ENCODE data around the gene LITAF.
"Not testable (repeated sequence)": the region's sequence is repeated elsewhere in the genome, so short reads cannot be mapped to it uniquely, and the experiment has no call there.

Gene LITAF

DNA sequence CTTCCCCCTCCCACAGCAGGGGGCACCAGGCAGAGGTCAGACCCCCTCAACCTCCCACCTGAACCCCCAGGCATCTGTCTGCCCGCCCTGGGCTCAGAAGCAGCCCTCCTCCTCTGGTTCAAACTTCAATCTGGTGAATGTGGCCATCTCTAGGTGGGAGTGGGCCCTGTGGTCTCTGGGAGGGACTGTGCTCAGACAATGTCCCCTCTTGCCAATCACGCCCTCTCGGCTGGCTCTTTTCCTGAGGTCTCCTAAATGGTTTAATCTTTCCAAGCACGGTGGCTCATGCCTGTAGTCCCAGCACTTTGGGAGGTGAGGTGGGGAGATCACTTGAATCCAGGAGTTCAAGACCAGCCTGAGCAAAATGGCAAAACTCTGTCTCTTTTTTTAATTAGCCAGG lies 15.2 kb downstream of the LITAF start:
- DNase-seq: no peak

DNA sequence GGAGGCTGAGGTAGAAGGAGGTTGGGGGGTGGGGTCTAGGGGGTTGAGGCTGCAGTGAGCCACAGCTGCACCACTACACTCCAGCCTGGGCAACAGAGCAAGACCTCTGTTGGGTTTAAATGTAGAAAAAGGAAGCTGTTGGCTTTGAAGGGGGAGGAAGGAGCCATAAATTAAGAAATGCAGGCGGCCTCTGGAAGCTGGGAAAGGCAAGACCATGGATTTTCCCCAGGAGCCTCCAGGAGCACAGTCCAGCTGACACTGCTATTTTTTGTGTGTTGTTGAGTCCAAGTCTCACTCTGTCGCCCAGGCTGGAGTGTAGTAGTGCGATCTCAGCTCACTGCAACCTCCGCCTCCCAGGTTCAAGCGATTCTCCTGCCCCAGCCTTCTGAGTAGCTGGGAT lies 15.9 kb downstream of the LITAF start:
- DNase-seq: no peak

DNA sequence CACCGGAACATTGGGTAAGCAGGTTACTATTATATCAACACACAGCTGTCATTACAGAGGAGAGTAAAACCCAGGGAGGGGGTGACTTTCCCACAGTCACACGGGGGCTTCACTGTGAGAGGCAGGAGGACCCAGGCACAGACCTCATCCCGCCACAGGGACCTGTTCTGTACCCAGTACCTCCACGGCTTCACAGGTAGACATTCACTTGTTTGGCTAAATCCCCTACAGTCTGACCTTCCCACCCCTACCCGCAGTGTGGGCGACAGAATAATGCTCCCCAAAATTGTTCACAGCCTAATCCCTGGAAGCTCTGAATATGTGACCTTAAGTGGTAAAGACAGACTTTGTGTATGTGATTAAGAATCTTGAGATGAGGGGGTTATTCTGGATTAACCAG lies 16.5 kb downstream of the LITAF start:
- no peak for DNase-seq

DNA sequence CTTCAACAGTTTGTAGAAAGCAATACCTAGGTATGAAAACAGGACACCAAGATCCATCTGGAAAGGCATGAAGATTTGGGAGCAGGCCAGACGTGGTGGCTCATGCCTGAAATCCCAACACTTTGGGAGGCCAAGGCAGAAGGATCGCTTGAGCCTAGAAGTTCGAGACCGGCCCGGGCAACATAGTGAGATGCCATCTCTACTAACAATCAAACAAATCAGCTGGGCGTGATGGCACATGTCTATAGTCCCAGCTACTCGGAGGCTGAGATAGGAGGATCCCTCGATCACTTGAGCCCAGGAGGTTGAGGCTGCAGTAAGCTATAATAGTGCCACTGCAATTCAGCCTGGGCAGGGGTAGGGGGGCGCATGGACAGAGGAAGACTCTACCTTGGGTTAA lies 20.3 kb downstream of the LITAF start:
- DNase-seq: no peak

GRCh38 chr16:11565665-11566064 lies 21.1 kb downstream of the LITAF start:
- DNase-seq: no peak

DNA sequence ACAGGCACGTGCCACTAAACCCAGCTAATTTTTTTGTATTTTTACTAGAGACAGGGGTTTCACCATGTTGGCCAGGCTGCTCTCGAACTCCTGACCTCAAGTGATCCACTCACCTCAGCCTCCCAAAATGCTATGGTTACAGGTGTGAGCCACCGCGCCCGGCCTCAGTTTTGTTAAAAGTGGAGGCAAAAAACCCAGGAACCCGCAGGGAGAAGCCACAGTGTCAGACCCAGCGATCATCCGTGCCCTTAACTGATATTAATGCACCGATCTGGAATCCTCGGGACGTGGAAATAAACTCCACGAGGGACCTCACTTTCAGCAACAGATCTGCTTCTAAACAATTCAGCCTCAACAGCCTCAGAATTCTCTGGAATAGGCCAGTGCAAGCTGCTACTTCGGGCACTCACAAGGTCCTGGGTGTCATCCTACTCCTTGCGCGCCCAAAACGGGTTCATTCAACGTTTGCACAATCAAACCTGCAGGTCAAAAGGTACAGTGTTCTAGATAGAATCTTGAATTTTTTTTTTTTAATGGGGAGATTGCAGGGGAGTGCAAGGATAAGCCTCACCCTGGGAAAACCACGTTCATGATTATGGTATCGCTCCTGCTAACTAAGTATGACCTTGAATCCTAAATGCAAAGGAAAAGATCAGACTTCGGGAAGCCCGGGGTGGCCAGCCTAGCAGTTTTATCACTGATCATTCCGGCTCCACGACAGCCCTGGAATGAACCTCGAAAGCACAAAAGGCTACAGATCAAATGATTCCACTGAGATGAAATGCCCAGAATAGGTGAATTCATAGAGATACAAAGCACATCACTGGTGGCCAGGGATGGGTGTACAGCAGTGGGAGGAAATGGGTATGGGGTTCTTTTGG lies 22.4 kb downstream of the LITAF start:
- no peak for DNase-seq

DNA sequence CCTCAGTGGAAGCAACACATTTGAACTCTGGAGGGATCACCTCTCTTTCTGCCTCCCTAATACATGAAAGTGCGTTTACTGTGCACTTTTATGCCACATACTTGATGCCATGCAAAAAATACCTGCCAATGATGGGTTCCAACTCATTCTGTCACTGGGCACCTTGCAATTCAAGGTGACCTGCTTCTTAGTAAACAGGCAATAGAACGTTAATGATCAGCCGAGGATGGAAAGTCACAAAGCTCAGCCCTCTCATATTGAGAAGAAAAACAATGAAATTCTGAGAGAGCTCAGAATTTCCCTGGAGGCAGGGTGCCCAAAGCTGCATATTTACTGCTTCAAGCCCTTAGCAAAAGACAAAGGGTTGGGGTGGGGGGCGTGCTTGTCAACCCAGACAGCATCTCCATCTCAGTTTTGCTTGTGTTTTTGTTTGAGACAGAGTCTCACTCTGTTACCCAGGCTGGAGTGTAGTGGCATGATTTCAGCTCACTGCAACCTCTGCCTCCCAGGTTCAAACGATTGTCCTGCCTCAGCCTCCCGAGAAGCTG lies 23.2 kb downstream of the LITAF start:
- no peak for DNase-seq

DNA sequence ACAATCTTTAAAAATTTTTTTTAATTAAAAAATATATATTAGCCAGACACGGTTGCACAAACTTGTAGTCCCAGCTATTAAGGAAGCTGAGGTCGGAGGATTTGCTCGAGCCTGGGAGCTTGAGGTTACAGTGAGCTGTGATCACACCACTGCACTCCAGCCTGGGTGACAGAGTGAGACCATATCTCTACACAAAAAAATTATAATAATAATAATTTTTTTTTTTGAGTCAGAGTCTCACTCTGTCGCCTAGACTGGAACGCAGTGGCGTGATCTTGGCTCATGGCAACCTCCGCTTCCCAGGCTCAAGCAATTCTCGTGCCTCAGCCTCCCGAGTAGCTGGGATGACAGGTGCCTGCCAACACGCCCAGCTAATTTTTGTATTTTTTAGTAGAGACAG lies 23.8 kb downstream of the LITAF start:
- DNase-seq: no peak

DNA sequence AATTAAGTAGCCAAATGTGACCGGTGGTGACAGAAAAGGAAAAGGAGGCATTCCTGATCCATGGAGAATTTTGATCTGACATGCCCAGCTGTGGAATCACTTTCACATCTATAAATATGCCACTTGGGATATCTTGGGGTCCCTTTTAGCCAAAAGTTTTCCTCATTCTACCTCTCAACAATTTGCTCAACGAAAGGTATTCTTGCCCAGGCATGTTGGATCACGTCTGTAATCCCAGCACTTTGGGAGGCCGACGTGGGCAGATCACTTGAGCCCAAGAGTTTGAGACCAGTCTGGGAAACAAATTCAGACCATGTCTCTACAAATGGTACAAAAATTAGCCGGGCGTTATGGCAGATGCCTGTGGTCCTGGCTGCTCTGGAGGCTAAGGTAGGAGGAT lies 24.3 kb downstream of the LITAF start:
- DNase-seq: no peak

GRCh38 chr16:11561856-11562255 lies 24.9 kb downstream of the LITAF start:
- DNase-seq: no peak

DNA sequence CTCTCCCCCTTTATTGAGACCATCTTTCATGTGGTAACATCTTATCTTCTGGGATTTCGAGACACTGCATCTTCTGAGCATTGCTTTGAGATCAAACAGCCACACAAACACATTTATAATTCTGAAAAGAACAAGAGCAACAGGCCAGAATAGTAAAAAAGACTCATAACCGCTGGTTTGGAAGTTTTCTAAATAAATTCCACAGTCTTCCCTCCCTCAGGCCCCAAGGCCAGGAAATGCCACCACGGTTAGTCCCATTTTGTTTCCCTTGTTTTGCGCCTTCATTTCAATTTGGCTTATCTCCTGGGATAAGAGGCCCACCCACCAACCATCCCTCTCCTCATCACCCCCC lies 25.3 kb downstream of the LITAF start:
- no peak for DNase-seq

DNA sequence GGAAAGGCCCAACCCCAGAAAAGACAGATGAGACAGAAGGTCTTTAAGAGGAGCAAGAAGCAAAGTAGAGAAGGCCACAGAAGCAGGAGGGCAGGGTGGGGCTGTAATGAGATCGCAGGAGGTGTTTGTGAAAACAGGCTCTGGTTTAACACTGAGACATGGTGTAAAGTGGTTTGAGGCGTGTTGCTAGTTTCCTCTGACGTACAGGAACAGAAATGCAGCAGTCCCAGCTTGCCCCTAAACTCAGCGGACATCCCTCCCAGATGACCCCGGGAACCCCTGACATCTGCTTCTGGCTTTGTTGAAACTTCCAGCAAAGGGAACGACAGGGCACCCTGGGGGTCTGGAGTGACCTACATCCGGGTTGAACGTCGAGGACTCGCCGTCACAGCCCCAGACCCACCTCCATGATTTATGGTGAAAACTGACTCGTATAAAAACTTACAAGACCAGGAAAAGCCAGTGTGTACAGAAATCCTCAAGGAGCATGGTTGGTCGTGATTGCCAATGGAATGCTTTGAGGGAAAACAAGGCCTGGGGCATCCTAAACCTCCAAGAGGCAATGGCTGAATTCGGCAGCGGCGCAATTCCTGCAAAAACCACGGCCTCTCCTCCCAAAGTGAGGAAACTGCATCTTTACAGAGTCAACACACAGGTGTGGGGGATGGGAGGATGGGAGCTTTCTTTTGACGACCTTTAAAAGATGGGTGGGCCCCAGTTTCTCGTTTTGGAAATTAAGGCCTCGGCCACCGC lies 25.8 kb downstream of the LITAF start:
- no peak for DNase-seq

- not testable (repeated sequence) for DNase-seq
These were observed 28.4 kb downstream of the LITAF start for GRCh38 chr16:11558308-11558823.

DNA sequence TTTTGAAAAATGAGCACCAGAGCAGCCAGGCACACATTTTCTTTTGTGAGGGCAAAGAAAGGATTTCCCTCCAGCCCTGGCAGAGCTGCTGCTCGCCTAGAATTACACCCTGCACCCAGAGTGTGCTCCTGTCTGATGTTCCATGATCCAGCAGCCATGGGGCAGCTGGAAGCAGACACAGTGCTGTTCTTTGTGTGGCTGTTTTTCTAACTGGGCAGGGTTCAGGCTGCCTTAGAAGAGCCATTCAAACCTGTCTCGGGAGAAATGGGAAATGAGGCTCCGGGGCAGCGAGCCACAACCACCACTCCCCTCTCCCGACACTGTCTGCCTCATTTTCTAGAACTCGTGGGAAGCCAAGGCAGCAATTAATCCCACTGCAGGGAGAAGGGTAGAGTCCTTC lies 28.9 kb downstream of the LITAF start:
- no peak for DNase-seq

DNA sequence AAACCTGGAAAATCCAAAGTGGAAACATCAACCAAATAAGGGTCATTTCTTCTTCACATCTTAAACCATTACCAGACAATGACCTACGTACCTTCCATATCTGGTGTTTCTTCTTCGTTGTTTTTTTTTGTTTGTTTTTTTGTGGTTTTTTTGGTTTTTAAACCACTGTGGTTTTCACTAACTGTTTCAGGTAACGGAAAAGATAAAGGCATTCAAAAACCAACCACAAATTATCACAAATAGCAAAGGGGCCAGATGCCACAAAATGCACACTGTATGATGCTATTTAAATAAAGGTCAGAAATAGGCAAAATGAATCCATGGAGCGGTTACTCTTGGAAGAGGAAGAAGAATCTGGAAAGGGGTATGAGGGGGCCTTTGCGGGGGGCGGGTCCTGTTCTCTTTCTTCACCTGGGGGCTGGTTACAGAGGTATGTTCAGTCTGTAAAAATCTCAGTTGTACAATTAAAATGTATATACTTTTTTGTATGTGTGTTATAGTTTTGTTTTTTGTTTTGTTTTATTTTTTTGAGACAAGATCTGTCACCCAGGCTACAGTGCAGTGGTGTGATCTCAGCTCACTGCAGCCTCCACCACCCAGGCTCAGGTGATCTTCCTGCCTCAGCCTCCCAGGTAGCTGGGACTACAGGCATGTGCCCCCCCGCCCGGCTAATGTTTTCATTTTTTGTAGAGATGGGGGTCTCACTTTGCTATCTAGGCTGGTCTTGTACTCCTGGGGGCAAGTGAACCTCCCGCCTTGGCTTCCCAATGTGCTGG lies 29.6 kb downstream of the LITAF start:
- no peak for DNase-seq

DNA sequence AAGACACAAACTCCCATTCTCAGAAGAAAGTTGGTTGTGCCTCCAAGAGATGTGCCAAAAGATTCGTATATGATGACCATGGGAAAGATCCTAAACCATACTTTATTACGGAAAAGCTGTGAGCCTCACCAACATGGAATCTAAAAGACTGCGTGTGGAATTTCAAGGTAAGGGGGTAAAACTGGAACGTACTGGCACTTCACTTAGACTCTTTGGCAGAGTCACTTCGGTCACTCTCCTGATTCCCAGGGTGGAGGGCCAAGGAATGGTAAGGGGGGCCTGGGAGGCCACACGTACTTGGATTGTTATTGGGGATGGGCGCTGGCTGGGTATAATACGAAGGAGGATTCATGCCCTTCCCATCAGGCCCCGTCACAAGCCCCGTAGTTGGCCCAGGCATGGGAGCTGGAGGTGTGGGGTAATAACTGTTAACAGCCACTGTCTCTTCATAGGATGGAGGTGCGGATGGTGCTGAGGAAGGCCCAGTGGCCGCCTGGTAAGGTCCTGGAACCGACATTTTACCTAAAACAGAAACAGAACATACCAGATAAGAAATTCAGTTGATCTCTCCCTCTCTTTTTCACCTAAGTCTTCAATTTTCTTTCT lies 30.4 kb downstream of the LITAF start:
- no peak for DNase-seq

DNA sequence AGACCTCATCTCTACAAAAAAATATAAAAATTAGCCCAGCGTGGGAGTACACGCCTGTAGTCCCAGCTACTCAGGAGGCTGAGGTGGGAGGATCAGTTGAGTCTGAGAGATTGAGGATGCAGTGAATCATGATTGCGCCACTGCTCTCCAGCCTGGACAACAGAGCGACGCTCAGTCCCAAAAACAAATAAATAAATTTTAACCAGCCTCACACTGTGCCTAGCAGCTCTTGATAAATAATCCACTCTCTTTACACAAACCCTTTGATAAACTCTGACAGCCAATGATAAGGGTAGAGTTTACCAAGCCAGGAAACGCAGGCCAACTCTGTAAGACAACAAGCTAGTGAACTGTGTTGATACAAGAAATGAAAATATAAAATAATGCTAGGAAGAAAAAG lies 32.7 kb downstream of the LITAF start:
- no peak for DNase-seq

- DNase-seq: no peak
These were observed 33.3 kb downstream of the LITAF start for GRCh38 chr16:11553371-11553770.

GRCh38 chr16:11552440-11552839 lies 34.3 kb downstream of the LITAF start:
- no peak for DNase-seq

DNA sequence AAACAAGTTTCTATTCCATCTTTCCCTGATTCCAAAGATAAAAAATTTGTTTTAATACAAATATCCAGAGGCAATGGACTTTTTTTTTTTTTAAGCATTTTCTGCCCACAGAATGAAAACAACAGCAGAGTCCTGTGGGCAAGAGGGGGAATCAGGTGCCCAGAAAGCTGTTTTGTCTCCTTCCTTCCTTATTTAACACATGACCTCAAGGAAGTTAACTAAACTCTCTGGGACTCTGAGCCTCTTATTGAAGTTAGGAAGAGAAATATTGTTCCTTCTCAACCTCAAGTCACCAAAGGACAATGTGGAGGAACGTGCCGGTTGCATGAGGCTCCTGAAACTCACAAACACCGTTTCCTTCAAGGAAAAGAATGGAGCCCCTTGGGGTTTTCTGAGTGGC lies 34.9 kb downstream of the LITAF start:
- DNase-seq: no peak

DNA sequence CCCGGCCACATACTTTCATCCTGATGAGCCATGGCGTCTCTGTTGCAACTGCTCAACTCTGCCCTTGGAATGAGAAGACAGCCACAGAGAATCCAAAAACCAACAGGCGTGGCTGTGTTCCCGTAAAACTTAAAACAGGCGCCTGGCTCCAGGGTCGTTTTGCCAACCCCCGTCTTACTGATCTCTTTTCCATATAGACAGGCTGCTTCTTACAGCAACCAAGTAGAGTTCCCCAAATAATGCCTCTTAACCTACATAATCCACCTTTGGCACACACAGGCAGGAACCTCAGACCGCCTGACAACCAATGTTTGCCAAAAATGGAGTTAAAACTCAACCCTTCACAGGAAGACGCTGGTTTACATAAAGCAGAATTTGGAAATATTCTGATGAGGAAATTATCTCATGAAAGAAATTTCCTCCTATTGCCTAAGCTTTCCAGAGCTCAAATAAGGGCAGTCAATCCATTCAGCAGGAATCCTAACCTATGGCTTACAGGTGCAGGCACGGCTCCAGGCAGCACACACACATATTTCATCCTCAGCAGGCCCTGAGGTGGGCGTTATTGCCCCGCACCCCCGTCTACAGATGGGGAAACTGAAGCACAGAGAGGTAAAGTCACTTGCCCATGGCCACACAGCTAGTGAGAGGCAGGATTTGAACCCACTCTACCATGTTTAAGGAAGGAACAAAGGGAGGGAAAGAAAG lies 35.8 kb downstream of the LITAF start:
- no peak for DNase-seq

Measured in DMS79 (cell line).